ENCODE data around the gene PMM1.
"Not testable (repeated sequence)": the region's sequence is repeated elsewhere in the genome, so short reads cannot be mapped to it uniquely, and the experiment has no call there.

PMM1 gene

GRCh38 chr22:41596776-41597634, 7.4 kb upstream of the PMM1 start:
- DNase-seq (ENCODE audit: low read depth, low spot score) = no peak

DNA sequence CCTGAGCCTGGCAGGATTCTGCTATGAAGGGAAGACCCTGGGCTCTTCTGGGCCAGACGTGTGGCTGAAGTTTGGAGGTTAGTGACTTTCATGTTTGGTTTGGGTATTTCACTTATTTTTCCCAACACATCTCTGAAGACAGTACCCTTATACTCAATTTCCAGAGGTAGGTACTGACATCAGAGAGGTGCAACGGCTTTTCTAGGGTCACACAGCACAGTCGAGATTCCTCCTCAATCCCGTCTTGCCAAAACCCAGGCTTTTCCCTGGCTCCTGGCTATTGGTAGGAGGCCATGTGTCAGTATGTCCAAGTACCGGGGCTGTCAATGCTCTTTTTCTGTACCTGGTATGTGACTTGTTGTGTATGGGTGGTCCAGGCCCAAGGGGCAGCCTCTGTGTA, 6.1 kb upstream of the PMM1 start:
- no peak for DNase-seq (ENCODE audit: low read depth, low spot score)

- DNase-seq (ENCODE audit: low read depth, low spot score) = not testable (repeated sequence)
Measured at GRCh38 chr22:41593336-41593960, 3.8 kb upstream of the PMM1 start.

GRCh38 chr22:41587347-41587723, 2.3 kb downstream of the PMM1 start:
- no peak for DNase-seq (ENCODE audit: low read depth, low spot score)

GRCh38 chr22:41585898-41586297, 3.7 kb downstream of the PMM1 start:
- DNase-seq (ENCODE audit: low read depth, low spot score) = no peak

DNA sequence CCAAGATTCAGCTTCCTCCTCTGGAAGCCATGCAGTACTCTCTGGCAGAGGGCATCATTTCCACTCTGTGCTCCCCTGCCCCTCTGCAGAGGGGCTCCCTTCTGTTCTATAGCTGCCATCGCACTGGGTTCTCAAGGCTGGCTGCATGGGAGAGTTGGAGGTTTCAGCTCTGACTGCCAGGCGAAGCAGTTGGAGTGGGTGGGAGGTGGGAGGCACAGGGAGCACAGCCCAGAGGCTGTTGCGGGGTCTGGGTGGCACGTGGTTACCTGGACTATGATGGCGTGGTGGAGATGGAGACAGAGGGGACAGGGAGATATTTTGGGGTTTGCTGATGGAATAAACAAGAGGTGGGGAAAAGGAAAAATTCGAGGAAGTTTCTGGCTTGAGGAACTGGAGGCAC, 4.8 kb downstream of the PMM1 start:
- no peak for DNase-seq (ENCODE audit: low read depth, low spot score)

DNA sequence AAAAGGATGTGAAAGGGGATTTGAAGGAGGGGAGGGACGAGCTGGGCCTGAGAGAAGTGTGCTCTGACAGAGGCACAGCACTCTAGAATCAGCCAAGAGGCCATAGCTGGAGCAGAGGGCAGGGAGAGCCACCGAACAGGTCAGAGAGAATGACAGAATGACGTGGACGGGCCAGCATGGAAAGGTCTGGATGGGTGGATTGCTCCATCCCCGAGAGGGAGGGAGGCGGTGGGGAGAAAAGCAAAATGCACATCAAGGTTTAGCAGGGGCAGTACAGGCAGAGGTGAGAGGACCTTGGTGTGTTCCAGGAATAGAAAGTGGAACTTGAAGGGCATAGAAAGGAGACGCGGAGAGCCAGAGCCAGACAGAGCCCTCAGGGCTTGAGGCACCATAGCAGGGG, 6.9 kb downstream of the PMM1 start:
- DNase-seq (ENCODE audit: low read depth, low spot score) = no peak

DNA sequence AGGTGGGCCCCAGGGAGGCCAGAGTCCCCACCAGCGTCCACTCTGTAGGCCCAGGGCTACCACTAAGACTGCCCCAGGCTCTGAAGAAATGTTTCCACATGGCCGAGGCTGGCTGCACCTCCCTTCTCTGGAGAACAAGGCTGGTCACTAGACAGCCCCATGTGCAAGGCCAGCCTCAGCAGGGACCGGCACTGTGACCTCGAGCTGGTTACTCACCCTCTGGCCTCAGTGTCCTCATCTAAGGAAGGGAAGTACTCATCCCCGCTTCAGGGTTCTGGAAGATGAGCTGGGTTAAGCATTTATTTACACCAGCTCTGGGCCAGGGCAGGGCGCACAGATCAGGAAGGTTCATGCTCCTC, 9.7 kb downstream of the PMM1 start:
- DNase-seq (ENCODE audit: low read depth, low spot score) = no peak

GRCh38 chr22:41579297-41579996, 10.2 kb downstream of the PMM1 start:
- no peak for DNase-seq (ENCODE audit: low read depth, low spot score)

GRCh38 chr22:41578818-41579217, 10.8 kb downstream of the PMM1 start:
- DNase-seq (ENCODE audit: low read depth, low spot score) = no peak

DNA sequence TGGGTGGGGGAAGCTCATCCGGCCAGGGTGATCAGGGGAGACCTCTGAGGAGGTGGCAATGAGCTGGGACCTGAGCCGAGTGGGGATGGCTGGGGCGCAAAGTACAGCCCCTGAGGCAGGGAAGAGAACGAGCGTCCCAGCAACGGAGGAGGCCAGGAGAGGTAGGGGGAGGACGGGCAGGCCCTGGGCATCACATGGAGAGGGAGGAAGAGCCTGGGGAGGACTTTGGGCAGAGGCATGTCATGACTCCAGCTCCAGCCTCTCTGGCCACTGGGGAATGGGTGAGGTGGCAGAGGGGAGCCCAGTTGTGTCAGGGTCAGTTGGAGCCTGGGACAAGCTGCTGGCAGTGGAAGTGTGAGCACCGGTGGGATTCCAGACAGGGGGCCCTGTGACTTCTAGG, 11.5 kb downstream of the PMM1 start:
- DNase-seq (ENCODE audit: low read depth, low spot score) = no peak

DNA sequence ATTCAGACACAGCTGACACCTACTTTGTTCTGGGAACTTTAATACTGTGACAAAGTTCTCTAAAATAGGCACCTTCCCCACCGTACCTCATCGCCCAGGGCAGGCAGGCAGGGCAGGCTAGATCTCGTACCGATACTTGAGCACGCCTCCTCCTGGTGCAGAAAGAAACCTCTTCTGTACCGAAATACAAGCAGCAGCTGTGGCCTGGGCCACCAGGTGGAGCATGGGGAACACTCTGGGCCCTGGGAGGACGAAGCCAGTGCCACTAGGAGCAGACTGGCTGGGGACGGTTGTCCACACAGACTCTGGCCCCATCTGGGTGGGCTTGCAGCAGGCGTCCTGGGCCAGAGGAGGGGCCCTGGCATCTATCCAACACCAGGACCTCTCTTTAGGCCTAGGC, 12.8 kb downstream of the PMM1 start:
- DNase-seq (ENCODE audit: low read depth, low spot score) = no peak

DNA sequence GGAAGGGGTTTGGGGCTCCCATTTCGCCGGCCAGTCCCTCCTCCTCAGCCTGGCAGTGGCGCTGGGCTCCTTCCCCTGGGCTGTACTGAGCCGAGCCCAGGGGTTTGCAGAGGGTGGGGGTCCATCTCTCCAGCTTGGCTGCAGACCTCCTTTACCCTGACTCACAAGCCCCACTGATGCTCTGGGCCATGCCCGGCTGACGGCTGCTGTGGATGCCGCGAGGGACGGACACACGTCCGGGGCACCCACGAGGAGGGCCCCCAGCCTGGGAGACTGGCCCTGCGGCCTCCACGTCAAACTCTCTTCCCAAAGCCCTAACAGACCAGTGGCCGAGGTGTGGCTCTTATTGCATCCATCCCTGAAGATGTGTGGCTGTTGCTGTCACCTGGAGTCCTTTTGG, 14.1 kb downstream of the PMM1 start:
- DNase-seq (ENCODE audit: low read depth, low spot score) = no peak

GRCh38 chr22:41574847-41575381, 14.7 kb downstream of the PMM1 start:
- no peak for DNase-seq (ENCODE audit: low read depth, low spot score)

DNA sequence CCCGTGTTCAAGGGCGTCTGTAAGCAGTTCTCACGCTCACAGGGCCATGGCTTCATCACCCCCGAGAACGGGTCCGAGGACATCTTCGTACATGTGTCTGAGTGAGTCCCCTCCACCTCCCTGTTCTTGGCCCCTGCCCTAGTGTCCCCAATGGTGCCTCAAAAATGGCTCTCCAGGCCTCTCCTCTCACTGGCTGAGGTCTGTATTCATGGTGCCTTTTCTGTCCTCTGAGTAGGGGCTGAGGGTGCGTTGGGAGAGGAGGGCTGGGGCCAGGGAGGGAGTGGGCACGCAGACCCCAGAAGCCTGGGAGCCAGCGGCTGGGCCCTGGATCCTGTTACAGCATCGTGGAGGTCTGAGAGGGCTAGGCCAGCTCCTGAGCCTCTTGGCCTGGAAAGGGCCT, 16.0 kb downstream of the PMM1 start:
- no peak for DNase-seq (ENCODE audit: low read depth, low spot score)

GRCh38 chr22:41572305-41572704, 17.3 kb downstream of the PMM1 start:
- not testable (repeated sequence) for DNase-seq (ENCODE audit: low read depth, low spot score)

DNA sequence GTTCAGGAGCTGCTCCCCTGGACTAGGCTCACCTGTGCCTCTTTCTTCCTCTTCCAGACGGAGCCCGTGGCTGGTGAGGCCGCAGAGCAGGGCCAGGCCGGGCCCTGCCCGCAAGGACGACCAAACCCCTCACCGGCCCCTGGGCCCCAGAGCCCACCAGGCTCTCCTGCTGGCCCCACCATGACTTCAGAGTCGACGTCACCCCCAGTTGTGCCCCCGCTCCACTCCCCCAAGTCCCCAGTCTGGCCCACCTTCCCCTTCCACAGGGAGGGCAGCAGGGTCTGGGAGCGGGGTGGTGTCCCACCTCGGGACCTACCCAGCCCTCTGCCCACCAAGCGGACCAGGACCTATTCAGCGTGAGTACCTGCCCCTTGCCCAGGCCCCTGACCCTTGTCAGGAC, 17.9 kb downstream of the PMM1 start:
- DNase-seq (ENCODE audit: low read depth, low spot score) = no peak

- no peak for DNase-seq (ENCODE audit: low read depth, low spot score)
Measured at GRCh38 chr22:41570221-41570620, 19.4 kb downstream of the PMM1 start.

- DNase-seq (ENCODE audit: low read depth, low spot score) = no peak
Measured at GRCh38 chr22:41568811-41569210, 20.8 kb downstream of the PMM1 start.

- no peak for DNase-seq (ENCODE audit: low read depth, low spot score)
Measured at GRCh38 chr22:41567512-41567768, 22.2 kb downstream of the PMM1 start.

GRCh38 chr22:41565403-41566054, 24.1 kb downstream of the PMM1 start:
- peak; percentile 59 for DNase-seq (ENCODE audit: low read depth, low spot score)

- no peak for DNase-seq (ENCODE audit: low read depth, low spot score)
Measured at GRCh38 chr22:41564563-41564962, 25.1 kb downstream of the PMM1 start.

Data from brain pericyte (primary cell).